ENCODE results near the gene SLC9A7.

GRCh38 chrX:46791927-46792809 lies 33.2 kb upstream of the SLC9A7 start:
- no peak for TF ChIP-seq CTCF (conservative IDR thresholded peaks at IDR 0.05; ENCODE audit: low read depth, low read length)
- no peak for TF ChIP-seq EZH2 (IDR thresholded peaks at IDR 0.05; ENCODE audit: borderline replicate concordance, low read depth, low read length, poor library complexity, severe bottlenecking)

Data from A673 (cell line).